Femur (tissue), 1 donor: Measurements from ENCODE around the gene PLG.
"Not testable (repeated sequence)": the region's sequence is repeated elsewhere in the genome, so short reads cannot be mapped to it uniquely, and the experiment has no call there.

Experiments
- DNase-seq: peaks from one replicate; pipeline ENCODE4 v3.0.0-alpha.2; 2017

The PLG gene

GRCh38 chr6:160780656-160781055, 78.6 kb downstream of the PLG start:
- not testable (repeated sequence) for DNase-seq

- no peak for DNase-seq
These were observed 79.3 kb downstream of the PLG start for GRCh38 chr6:160781298-160781697.

GRCh38 chr6:160782228-160782627, 80.2 kb downstream of the PLG start:
- no peak for DNase-seq

DNA sequence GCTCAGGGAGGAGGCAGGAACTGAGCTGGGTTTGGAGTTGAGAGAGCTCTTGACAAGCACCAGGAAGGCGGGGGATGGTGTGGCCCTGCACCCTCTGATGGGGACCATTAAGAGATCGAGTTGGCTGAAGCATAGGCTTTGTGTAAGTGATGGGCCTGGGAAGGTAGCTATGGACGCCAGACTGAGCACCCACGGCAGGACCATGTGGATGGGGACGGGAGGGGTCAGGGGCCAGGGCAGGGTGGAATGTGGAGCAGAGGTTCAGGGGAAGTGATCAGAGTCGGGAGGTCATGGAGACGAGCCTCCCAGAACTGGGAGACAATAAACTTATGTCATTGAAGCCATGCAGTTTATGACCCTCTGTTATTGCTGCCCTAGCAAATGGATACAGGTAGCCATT, 81.7 kb downstream of the PLG start:
- no peak for DNase-seq

DNA sequence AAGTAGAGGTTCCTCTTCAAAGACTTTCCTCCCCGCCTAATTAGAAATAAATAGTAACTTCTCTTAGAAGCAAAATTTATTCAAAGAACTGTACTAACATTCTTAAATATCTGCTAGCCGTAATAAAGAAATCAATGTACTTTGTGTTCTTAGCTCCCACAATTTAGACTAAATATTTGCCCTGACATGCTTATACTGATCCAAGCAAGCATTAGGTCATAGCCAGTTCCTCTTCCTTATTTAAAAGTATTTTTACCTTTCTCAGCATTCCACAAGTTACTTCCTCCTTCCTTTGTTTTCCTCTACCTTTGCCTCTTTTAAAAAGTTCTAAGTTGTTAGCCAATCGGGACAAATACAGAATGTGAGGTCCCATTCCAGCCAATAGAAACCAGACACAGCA, 86.1 kb downstream of the PLG start:
- not testable (repeated sequence) for DNase-seq

- no peak for DNase-seq
These were observed 86.8 kb downstream of the PLG start for GRCh38 chr6:160788806-160789205.

DNA sequence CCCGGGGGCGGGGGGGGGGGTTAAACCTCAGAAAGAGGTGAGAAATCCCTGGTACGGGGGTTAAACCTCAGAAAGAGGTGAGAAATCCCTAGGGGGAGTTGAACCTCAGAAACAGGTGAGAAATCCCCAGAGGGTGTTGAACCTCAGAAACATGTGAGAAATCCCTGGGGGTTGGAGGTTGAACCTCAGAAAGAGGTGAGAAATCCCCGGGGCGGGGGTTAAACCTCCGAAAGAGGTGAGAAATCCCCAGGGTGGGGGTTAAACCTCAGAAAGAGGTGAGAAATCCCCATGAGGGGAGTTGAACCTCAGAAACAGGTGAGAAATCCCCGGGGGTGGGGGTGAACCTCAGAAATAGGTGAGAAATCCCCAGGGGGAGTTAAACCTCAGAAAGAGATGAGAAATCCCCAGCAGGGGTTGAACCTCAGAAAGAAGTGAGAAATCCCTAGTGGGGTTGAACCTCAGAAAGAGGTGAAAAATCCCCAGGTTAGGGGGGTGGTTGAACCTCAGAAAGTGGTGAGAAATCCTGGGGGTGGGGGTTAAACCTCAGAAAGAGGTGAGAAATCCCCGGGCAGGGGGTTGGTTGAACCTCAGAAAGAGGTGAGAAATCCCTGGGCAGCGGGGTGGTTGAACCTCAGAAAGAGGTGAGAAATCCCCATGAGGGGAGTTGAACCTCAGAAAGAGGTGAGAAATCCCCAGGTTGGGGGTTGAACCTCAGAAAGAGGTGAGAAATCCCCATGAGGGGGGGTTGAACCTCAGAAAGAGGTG, 87.4 kb downstream of the PLG start:
- no peak for DNase-seq

DNA sequence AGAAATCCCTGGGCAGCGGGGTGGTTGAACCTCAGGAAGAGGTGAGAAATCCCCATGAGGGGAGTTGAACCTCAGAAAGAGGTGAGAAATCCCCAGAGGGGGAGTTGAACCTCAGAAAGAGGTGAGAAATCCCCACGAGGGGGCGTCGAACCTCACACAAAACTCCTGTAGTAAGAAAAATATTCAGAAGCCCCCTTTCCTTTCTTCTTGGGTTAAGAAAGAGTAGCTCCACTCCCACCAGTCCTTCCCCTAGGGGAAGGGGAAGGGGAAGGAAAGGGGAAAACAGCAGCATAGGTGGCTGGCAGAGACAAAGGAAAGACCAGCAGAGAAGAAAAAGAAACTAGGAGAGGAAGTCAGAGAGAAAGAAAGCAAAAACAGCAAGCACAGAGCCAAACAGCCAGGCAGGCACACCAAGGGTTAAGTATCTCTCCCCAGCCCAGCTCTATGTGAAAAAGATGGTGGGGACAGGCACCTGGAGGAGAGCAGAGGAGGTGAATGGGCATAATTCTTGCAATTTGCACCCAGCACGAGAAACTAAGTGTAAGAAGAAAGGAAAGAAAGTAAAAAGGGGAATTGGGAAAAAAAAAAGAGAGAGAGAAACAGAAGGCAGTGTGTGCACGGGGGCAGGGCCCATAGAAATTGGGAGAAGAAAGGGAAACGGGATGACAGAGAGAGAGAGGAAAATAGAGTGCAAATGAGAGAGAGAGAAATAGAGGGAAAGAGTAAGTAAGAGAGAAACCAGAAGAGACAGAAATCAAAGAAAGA, 88.2 kb downstream of the PLG start:
- no peak for DNase-seq

- DNase-seq, result no peak
These were observed 89.4 kb downstream of the PLG start for GRCh38 chr6:160791459-160791858.

GRCh38 chr6:160791981-160792418, 90.0 kb downstream of the PLG start:
- DNase-seq, result no peak

GRCh38 chr6:160792708-160793107, 90.7 kb downstream of the PLG start:
- no peak for DNase-seq

GRCh38 chr6:160793652-160794051, 91.6 kb downstream of the PLG start:
- DNase-seq, result no peak

DNA sequence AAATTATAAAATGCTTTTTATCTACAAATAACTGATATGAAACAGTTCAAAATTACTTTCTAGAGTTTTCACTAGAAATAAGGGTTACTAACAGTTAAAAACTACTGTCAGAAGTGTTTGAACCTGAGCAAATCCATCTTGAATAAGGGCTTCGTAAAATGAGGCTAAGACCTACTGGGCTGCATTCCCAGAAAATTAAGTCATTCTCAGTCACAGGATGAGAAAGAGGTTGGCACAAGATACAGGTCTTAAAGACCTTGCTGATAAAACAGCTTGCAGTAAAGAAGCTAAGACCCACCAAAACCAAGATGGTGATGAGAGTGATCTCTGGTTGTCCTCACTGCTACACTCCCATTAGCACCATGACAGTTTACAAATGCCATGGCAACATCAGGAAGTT, 93.7 kb downstream of the PLG start:
- no peak for DNase-seq

DNA sequence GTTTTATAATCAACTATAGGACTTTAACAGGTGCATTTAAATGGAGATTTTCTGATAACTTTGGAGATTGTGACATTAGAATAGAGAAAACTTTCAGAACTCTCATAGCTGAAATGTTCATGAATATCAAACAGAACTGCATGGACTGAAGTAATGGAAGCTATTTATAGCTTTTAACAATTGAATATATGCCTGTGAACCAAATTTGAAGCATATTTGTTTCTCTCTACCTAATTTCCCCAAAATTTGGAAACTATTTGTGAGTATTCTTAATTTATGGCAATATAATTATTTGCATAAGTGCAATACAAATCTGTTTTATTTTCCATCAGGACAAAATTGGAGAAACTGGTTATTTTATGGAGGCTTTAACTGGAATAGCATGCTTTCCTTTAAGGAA, 96.6 kb downstream of the PLG start:
- DNase-seq, result no peak

- DNase-seq, result no peak
These were observed 97.9 kb downstream of the PLG start for GRCh38 chr6:160799801-160800506.

DNA sequence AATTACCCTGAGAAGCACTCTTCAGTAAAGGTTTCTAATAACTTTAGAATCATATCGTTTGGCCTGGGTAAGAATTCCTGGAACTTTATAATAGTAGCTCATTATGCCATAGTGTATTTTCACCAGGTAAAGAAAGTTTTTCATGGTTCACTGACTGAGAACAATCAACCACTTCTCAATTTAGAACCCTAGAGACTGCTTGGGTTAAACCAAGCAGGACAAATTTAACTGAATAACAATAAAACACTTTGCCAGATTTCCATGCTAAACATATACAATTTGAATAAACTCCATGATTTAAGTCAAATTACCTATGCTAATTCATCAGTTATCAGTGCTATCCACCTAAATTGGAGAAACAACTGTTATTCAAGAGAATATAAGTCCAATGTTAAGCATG, 99.4 kb downstream of the PLG start:
- DNase-seq, result no peak

- not testable (repeated sequence) for DNase-seq
These were observed 100.0 kb downstream of the PLG start for GRCh38 chr6:160802049-160802448.
